Activated CD4-positive, alpha-beta T cell treated with anti-CD3 and anti-CD28 coated beads, Interleukin-2, amount 50 U/mL, for 16 hours (primary cell): ENCODE measurements around the gene PRDM16.

Experiments
- DNase-seq: peaks from one replicate; pipeline ENCODE4 v3.0.0-alpha.2; 2020

PRDM16 gene

DNA sequence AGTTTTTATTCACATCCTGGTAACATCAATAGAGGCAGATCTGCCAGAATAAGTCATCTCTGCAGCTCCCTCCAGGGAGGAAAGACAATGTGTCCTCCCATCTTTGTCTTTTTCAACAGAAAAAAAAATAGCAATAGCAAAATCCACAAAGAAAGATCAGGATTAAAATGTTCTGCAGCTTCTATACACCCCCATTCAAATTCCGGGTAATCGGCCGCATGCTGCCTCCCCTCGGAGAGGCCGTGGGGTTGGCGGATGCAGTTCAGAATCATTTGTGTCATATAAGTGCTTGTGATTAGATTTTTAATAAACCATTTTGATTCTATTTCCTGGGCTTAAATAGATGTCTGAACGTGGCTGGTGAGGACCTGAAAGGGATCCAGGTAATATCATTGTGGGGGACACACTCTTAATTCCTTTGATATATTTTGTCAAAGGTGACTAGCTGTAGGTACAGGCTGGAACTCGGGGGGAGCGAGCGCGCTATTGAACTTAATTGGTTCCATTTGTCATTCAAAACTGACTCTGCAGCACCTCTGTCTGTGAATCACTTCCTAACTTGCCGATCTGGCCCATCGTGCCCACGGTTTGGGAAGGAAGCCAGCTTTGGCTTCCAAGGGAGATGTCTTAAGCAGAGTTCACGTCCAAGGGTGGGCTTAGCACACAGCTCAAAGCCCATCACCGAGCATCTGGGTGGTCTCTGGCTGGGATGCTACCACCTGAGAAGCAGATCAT, 299.9 kb downstream of the PRDM16 start:
- no peak for DNase-seq

DNA sequence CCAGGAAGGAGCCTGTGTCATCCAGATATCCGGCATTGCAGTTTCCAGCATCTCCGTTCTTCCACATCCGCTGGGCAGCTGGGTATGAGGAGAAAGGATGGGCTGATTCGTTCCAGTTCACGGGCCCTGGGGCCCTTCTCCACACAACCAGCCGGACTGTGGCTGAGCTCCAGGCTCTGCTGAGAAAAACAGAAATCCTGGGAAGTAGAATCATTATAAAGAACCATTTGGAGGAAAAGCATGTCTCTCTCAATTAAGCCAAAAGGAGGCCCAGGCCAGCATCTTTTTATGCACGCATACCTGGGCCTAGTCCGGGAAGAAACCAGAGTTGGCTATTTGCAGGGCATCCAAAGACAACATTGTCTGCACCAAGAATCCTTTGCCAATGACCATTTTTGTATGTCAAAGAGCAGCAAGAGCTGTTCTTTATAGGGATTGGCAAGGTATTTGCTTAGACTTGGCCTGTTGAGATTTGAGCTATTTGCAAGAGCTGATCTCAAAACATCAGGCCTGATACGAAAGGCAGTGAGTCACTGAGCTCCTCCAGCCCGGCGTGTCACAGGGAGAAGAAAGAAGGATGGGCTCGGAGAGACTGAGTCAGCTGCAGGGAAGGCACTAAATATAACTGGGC, 300.6 kb downstream of the PRDM16 start:
- DNase-seq: no peak

- no peak for DNase-seq
Observed at GRCh38 chr1:3370856-3371703, 302.1 kb downstream of the PRDM16 start.

DNA sequence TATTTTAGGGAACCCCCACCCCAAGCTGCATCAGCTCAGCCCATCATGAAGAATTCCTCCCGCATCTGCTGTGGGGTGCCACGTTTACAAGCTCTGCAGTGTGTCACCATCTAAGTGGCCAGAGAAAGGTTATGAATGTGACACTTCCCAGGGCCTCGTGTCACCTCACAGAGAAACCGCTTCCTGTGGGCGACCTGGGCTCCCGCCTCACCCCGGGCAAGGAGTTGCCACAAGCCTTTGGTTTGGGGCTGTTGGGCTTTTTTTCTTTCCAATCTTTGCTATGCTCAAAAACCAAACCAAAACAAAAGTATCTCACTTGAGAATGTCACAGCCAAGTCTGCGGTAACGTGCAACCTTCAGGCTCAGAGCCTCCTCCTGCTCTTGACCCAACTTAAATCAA, 303.3 kb downstream of the PRDM16 start:
- peak; percentile 48 for DNase-seq

DNA sequence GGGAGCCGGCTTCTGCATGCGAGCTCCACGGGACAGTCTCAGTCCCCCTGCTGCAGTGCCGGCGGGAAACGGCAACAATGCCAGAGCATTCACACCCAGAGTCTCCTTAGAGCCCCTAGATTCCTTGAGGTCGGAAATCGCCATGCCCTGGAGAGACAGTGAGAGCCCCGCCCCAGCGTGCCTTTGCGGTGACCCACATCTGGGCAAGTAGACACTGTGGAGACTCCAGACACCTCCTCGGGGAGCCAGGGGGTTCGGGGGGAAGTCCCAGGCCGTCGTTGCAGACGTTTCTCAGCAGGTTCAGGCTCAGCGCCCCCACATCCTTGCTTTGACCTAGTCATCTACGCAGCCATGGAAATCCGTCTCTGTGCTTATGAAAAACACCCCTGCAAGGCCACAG, 304.2 kb downstream of the PRDM16 start:
- no peak for DNase-seq

DNA sequence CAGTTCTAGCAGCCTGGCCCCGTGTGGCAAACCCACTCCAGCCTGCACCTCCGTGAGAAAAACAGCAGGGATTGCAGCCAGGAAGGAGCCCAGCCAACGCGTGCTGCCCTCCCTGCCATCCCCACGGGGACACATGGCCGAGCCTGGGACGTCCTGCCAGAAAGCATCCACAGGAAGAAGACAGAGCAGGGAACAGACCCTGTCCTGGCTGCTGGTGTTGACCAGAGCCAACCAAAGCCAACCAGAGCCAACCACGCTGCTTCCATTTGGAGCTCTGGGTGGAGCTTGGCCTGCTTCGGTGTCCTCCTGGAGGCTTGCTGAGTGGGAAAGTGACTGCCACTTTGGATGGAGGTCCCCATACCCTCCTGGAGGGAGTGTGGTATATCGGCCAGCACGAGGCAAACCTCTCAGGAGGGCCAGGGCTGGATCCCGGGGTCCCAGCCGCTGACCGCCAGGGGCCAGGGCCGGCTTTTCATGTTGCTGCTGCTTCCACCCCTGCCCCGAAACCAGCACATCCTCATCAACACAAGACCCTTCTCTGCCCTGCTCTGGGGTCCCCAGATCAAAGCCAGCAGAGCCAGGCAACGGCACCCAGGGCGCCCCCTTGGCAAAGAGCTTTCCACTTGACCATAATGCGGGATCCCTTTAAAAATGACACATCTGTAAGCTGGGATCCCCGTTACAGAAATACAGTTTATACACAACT, 304.9 kb downstream of the PRDM16 start:
- DNase-seq: no peak

- no peak for DNase-seq
Observed at GRCh38 chr1:3375245-3375644, 306.2 kb downstream of the PRDM16 start.

- no peak for DNase-seq
Observed at GRCh38 chr1:3377166-3377565, 308.2 kb downstream of the PRDM16 start.

GRCh38 chr1:3377604-3378279, 308.7 kb downstream of the PRDM16 start:
- no peak for DNase-seq

- DNase-seq: no peak
Observed at GRCh38 chr1:3378411-3379208, 309.6 kb downstream of the PRDM16 start.

DNA sequence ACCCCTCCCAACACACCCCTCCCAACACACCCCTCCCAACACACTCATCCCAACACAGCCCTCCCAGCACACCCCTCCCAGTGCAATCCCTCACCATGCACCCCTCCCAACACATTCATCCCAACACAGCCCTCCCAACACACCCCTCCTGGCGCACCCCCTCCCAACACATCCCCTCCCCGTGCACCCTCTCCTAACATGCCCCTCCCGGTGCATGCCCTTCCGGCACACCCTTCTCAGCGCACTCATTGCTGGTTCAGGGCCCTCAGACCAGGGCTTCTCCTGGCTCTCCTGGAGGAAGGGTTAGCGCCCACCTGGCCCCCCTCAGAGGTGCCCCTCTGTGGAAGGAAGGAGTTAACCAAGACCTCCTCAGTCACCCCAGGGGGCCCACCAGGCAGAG, 310.9 kb downstream of the PRDM16 start:
- DNase-seq: no peak

- DNase-seq: no peak
Observed at GRCh38 chr1:3380469-3380868, 311.5 kb downstream of the PRDM16 start.

DNA sequence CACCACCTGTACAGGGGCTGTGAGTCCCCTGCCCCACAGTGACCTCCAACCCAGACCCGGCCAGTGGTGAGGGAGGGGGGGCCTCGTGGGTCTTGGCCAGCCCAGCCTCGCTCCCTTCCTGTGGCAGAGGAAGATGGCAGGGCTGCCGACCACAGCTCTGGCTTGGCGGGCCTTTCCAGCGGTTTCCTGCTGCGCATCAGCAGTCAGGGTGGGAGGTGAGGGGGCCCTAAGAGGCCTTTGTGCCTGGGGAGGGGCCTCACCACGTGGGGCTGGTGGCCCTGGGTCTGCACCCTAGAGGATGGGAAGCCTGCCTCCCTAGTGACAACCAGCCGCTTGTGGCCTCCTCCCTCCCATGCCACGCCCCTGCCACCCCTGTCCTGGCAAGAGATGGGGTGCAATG, 312.9 kb downstream of the PRDM16 start:
- DNase-seq: no peak

- no peak for DNase-seq
Observed at GRCh38 chr1:3382326-3383057, 313.5 kb downstream of the PRDM16 start.

GRCh38 chr1:3383679-3384078, 314.7 kb downstream of the PRDM16 start:
- no peak for DNase-seq

- peak; percentile 21 for DNase-seq
Observed at GRCh38 chr1:3384407-3384806, 315.4 kb downstream of the PRDM16 start.

DNA sequence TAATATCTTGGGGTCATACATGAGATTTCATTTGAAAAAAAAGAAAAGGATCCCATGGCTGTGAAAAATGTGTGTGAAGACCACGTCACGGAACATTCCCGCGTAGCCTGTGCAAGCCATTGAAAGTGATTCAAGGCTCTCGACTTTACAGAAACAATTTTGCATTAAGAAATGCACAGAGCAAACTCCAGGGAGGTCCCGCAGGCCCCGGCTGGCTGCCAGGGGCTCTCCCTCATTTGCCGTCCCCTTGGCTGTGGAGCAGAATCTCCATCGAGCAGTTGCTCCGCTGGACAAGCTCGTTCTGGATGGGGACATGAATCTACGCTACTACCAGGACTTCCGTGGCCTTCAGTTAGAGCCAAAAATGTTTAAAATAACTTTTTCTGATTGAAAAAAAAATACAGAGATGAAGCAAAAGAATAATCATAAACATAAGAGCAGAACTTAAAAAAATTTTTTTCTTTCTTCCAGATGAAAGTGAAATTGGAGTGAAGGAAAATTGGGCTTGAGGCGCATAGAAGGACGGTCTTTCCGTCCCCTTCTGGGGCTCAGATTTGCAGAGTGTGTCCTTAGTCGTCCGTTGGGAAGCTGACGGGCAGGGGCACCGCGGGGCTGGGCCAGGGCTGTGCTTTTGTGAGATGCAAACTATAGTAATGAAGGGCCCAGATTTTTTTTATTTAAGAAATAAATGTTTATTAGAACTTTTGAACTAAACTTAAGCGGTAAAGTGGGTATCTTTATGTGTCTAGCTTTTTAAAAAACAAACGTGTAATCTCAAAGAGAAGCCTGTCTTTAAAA, 317.4 kb downstream of the PRDM16 start:
- no peak for DNase-seq

DNA sequence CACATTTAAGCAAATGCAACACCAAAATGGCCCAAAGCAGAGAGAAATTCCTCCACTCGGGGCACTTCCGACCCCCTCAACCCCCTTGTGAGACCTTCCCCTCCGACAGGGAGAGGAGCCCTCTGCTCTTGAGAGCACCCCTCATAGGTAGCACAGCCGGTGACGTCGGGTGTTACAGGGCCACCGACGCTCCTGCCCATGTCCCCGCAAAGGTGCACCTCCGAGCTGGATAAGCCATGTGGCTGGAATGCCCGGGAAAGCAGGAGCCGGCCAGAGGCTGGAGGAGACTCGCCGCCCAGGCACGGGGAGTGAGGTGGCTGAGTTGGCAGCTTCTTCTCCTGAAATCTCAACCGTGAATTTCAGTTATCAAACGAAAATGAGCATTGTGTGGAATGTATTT, 318.4 kb downstream of the PRDM16 start:
- DNase-seq: no peak

GRCh38 chr1:3389093-3389833, 320.3 kb downstream of the PRDM16 start:
- no peak for DNase-seq
